ENCODE results near the gene FRG2C. TPM values are rescaled to one million over a fixed set of nuclear protein-coding genes. Genes with fewer than 3 reads are reported as not detected.
"Not testable (repeated sequence)": the region's sequence is repeated elsewhere in the genome, so short reads cannot be mapped to it uniquely, and the experiment has no call there.

Gene FRG2C
- not detected in 2 replicates for total RNA-seq (2016; rRNA removed; fragmentation: Illumina TruSeq; extraction: Trizol)
- not detected in 2 replicates for total RNA-seq (2016; cell fraction: cytosol; rRNA removed; fragmentation: Illumina TruSeq; extraction: Trizol; ENCODE audit: low read depth)
- total RNA-seq (2016; cell fraction: insoluble cytoplasmic fraction; rRNA removed; fragmentation: Illumina TruSeq; extraction: Trizol) = not detected in 2 replicates
- total RNA-seq (2016; cell fraction: membrane; rRNA removed; fragmentation: Illumina TruSeq; extraction: Trizol) = not detected in 2 replicates
- total RNA-seq (2016; cell fraction: nucleus; rRNA removed; fragmentation: Illumina TruSeq; extraction: Trizol) = not detected in 2 replicates
- 0.04 TPM in 1 of 2 replicates, not detected in the other for polyA plus RNA-seq (2011; rRNA removed)
- polyA plus RNA-seq (2011; cell fraction: cytosol; rRNA removed) = not detected in 2 replicates
- not detected in 2 replicates for polyA plus RNA-seq (2011; cell fraction: nucleus; rRNA removed)
- not detected in 2 replicates for polyA plus RNA-seq (2012)
- not detected in 2 replicates for polyA plus RNA-seq (2016; cell fraction: cytosol; fragmentation: Illumina TruSeq; extraction: Trizol; ENCODE audit: low read depth)
- not detected in 2 replicates for polyA plus RNA-seq (2016; cell fraction: insoluble cytoplasmic fraction; fragmentation: Illumina TruSeq; extraction: Trizol; ENCODE audit: low read depth)
- not detected in 2 replicates for polyA plus RNA-seq (2016; cell fraction: membrane; fragmentation: Illumina TruSeq; extraction: Trizol; ENCODE audit: low read depth)
- polyA plus RNA-seq (2016; cell fraction: nucleus; fragmentation: Illumina TruSeq; extraction: Trizol; ENCODE audit: insufficient read depth, low read depth) = not detected in 2 replicates
- polyA minus RNA-seq (2011; rRNA and poly(A)+ RNA removed; ENCODE audit: low replicate concordance) = 0.09 TPM in 1 of 2 replicates, not detected in the other
- polyA minus RNA-seq (2011; cell fraction: cytosol; rRNA and poly(A)+ RNA removed) = not detected in 2 replicates
- not detected in 2 replicates for polyA minus RNA-seq (2011; cell fraction: nucleus; rRNA and poly(A)+ RNA removed)
- not detected for Bru-seq, nascent RNA
- not detected for BruChase-seq, experiment 1, labeled RNA remaining after a 6-hour chase
- BruChase-seq, experiment 2, labeled RNA remaining after a 2-hour chase = not detected
- long read RNA-seq, experiment 1 = 0 reads
- long read RNA-seq, experiment 2 = 0 reads

DNA sequence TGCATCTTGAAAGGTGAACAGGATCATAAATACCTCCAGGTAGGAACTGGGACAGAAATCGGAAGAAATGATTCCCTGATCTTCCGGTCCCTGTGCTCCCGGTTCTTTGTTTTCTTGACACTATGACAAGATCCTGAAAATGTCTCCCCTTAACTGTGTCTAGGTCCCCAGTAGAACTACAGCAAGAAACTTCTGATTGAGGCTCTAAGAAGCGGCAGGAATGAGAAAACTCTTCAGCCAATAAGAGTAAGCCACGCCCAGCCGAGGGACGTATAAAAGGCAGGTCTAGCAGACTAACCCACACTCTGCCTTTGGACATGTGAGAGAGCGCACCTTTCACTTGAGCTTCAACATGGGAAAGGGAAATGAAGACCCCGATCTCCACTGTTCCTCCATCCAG lies at the start of gene FRG2C:
Gene FRG2C, plus strand, starts transcription at position 301 of the 400 bp plus-strand sequence. Its CDS starts 52 bp downstream, at position 353.
- H3K4me1 ChIP-seq (ENCODE audit: insufficient read depth, low read length); POLR2A ChIA-PET; H3K9me3 ChIP-seq (ENCODE audit: low read length); DNase-seq (ENCODE audit: low spot score); H3K79me2 ChIP-seq (ENCODE audit: insufficient read depth, low read length); H3K36me3 ChIP-seq (replicated peaks in 1 of 2; ENCODE audit: control insufficient read depth in 1 of 2, insufficient read depth in 2 of 2, low read length in 2 of 2); in situ Hi-C loops (cut with HindIII; ENCODE audit: extremely low pct_ligation_motif_present, low pct_unique_long_range_greater_than_20kb); BruUV-seq (replicated peaks); H3K4me2 ChIP-seq (ENCODE audit: low read depth, low read length); CTCF ChIA-PET (ENCODE audit: low intra/inter-chr PET ratio, low total read pairs); H3K4me3 ChIP-seq (replicated peaks in 1 of 3; ENCODE audit: insufficient read depth in 1 of 3, low read depth in 2 of 3, low read length in 3 of 3); ATAC-seq; intact Hi-C loops (cut with micrococcal nuclease; ENCODE audit: unreplicated experiment); H3K27me3 ChIP-seq (ENCODE audit: control insufficient read depth in 1 of 2, insufficient read depth in 2 of 2, low read length in 2 of 2); H2AFZ ChIP-seq (ENCODE audit: low read length); H3K27ac ChIP-seq (ENCODE audit: extremely low read length, insufficient read depth, low read length); H3K9ac ChIP-seq (ENCODE audit: insufficient read depth, low read depth, low read length); FAIRE-seq; H4K20me1 ChIP-seq (ENCODE audit: insufficient read depth, low read length): not testable (repeated sequence)
- WGBS (ENCODE audit: low lambda C conversion rate) = 26% methylated on average over 9 of the region's 9 CpGs

DNA sequence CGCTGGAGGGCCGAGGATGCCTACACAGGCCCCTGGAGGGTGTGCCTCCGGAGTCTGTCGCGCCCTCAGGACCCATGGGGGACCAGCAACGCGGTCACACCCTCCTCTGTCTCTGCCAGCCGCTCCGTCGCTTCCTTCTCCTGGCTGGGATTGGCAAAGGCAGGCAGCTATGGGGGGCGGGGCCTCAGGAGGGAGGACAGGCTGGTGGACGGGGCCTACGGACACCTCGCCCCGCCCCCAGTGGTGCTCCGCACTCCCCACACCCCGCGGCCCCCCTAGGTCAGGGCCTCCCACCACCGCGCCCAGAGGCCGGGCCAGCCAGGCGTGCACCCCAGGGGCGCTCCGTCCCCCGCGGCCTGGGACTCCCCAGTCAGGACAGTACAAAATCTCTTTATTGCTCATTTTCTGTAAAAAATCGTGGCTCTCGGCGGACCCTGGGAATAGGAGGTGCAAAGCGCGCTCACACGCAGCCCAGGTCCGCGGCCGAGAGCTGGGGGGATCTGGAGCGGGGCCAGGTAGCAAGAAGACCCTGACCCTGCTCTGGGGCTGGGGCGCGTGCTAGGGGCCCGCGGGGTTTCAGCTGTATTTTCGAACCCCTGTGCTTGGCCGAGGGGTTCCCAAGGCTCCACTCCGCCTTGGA lies 45.3 kb upstream of the FRG2C start:
- in situ Hi-C loops (cut with HindIII; ENCODE audit: extremely low pct_ligation_motif_present, low pct_unique_long_range_greater_than_20kb); FAIRE-seq; H3K4me1 ChIP-seq (ENCODE audit: insufficient read depth, low read length); intact Hi-C loops (cut with micrococcal nuclease; ENCODE audit: unreplicated experiment); DNase-seq (ENCODE audit: low spot score); H3K4me3 ChIP-seq (replicated peaks in 1 of 3; ENCODE audit: insufficient read depth in 1 of 3, low read depth in 2 of 3, low read length in 3 of 3); H3K27ac ChIP-seq (ENCODE audit: extremely low read length, insufficient read depth, low read length); H3K36me3 ChIP-seq (replicated peaks in 1 of 2; ENCODE audit: control insufficient read depth in 1 of 2, insufficient read depth in 2 of 2, low read length in 2 of 2); H3K79me2 ChIP-seq (ENCODE audit: insufficient read depth, low read length); CTCF ChIA-PET (ENCODE audit: low intra/inter-chr PET ratio, low total read pairs); H3K9ac ChIP-seq (ENCODE audit: insufficient read depth, low read depth, low read length); ATAC-seq; POLR2A ChIA-PET; BruUV-seq (replicated peaks); H4K20me1 ChIP-seq (ENCODE audit: insufficient read depth, low read length); H2AFZ ChIP-seq (ENCODE audit: low read length); H3K4me2 ChIP-seq (ENCODE audit: low read depth, low read length); H3K27me3 ChIP-seq (ENCODE audit: control insufficient read depth in 1 of 2, insufficient read depth in 2 of 2, low read length in 2 of 2); H3K9me3 ChIP-seq (ENCODE audit: low read length): not testable (repeated sequence)
- whole genome bisulfite sequencing (ENCODE audit: low lambda C conversion rate) = 59% methylated on average over 12 of the region's 43 CpGs

- FAIRE-seq; H3K4me3 ChIP-seq (replicated peaks in 1 of 3; ENCODE audit: insufficient read depth in 1 of 3, low read depth in 2 of 3, low read length in 3 of 3); intact Hi-C loops (cut with micrococcal nuclease; ENCODE audit: unreplicated experiment); in situ Hi-C loops (cut with HindIII; ENCODE audit: extremely low pct_ligation_motif_present, low pct_unique_long_range_greater_than_20kb); BruUV-seq (replicated peaks); H3K9ac ChIP-seq (ENCODE audit: insufficient read depth, low read depth, low read length); H3K27ac ChIP-seq (ENCODE audit: extremely low read length, insufficient read depth, low read length); H4K20me1 ChIP-seq (ENCODE audit: insufficient read depth, low read length); H3K4me2 ChIP-seq (ENCODE audit: low read depth, low read length); H3K27me3 ChIP-seq (ENCODE audit: control insufficient read depth in 1 of 2, insufficient read depth in 2 of 2, low read length in 2 of 2); H2AFZ ChIP-seq (ENCODE audit: low read length); ATAC-seq; CTCF ChIA-PET (ENCODE audit: low intra/inter-chr PET ratio, low total read pairs); DNase-seq (ENCODE audit: low spot score); H3K79me2 ChIP-seq (ENCODE audit: insufficient read depth, low read length); H3K36me3 ChIP-seq (replicated peaks in 1 of 2; ENCODE audit: control insufficient read depth in 1 of 2, insufficient read depth in 2 of 2, low read length in 2 of 2); H3K9me3 ChIP-seq (ENCODE audit: low read length); H3K4me1 ChIP-seq (ENCODE audit: insufficient read depth, low read length); POLR2A ChIA-PET: not testable (repeated sequence)
- no CpG with 5 or more reads among the region's 52 CpGs for WGBS (ENCODE audit: low lambda C conversion rate)
Observed at GRCh38 chr3:75619481-75620031, 44.6 kb upstream of the FRG2C start.

All from HepG2 (cell line).